Kidney (tissue), 14 donors: ENCODE measurements around the gene MNT. TPM values are rescaled to one million over a fixed set of nuclear protein-coding genes. Genes with fewer than 3 reads are reported as not detected.

Experiments
- DNase-seq, 5 donors: peaks; one replicate each; pipeline ENCODE4 v3.0.0-alpha.2; 2013 to 2020
- FAIRE-seq: peaks from 2 replicates; lab custom pipeline; 2012; peaks lifted over from hg19 to GRCh38; lab: Jason Lieb, UNC
- H3K27ac ChIP-seq, 2 donors: one replicate each; pipeline ENCODE4 v1.7.0; 2013; ENCODE audit warnings: low read depth in 2 of 2, low read length in 2 of 2, inconsistent platforms in 1 of 2
- H3K27me3 ChIP-seq: one replicate; pipeline ENCODE4 v1.7.1; 2013; ENCODE audit warnings: low read length, inconsistent platforms; ENCODE audit not compliant: control insufficient read depth, insufficient read depth
- H3K36me3 ChIP-seq, 3 donors: one replicate each; pipeline versions ENCODE4 v1.7.0 to v1.7.1; 2013; ENCODE audit warnings: low read length in 3 of 3, control low read depth in 1 of 3, inconsistent platforms in 1 of 3; ENCODE audit not compliant: insufficient read depth in 3 of 3, control insufficient read depth in 2 of 3
- H3K4me1 ChIP-seq, 3 donors: one replicate each; pipeline versions ENCODE4 v1.7.0 to v1.7.1; 2013; ENCODE audit warnings: low read length in 3 of 3, inconsistent platforms in 1 of 3, low read depth in 1 of 3; ENCODE audit not compliant: control insufficient read depth in 2 of 3, insufficient read depth in 2 of 3
- H3K4me3 ChIP-seq, 3 donors: one replicate each; pipeline versions ENCODE4 v1.7.0 to v1.8.1; 2013; ENCODE audit warnings: low read length in 3 of 3, control low read depth in 1 of 3, inconsistent platforms in 1 of 3
- H3K9ac ChIP-seq, 3 donors: one replicate each; pipeline versions ENCODE4 v1.7.0 to v1.7.1; 2013; ENCODE audit warnings: low read length in 3 of 3, control low read depth in 1 of 3, inconsistent platforms in 1 of 3
- H3K9me3 ChIP-seq, 3 donors: one replicate each; pipeline versions ENCODE4 v1.7.0 to v1.7.1; 2013; ENCODE audit warnings: low read length in 3 of 3, control low read depth in 1 of 3, inconsistent platforms in 1 of 3; ENCODE audit not compliant: control insufficient read depth in 2 of 3, insufficient read depth in 1 of 3
- intact Hi-C: fragments of 100-400 bp; cut with DNase I; formaldehyde crosslinking; loops from one replicate; pipeline ENCODE4 v1.11.1; 2022
- polyA plus RNA-seq: library from polyadenylated mRNA; stranded (reverse); fragments of 350-450 nt; fragmentation: Illumina TruSeq; extraction: RNeasy Lipid Tissue Mini Kit (QIAGEN cat#74804); gene quantifications from one replicate; pipeline ENCODE4 v1.2.3, GENCODE V29; 2014; ENCODE audit warnings: low read depth, low replicate concordance; ENCODE audit not compliant: insufficient read depth
- total RNA-seq: library from RNA; stranded (reverse); fragmentation: NEBNext Ultra II Directional; extraction: Animal tissue kit (Norgen Biotek cat#: 25700); gene quantifications from one replicate; pipeline ENCODE4 v1.2.1, GENCODE V29; 2021
- TF ChIP-seq, protein P1 (sequence below): IDR thresholded peaks from 3 replicates; pipeline ENCODE4 v1.5.1; 2012; ENCODE audit warnings: mild to moderate bottlenecking, moderate library complexity, borderline replicate concordance; ENCODE audit not compliant: insufficient read depth; ENCODE audit errors: extremely low read depth
- donor health status: control.
- donor health status: control.
- donor health status: control.
- donor health status: control.
- donor health status: control.
- donor health status: DM: yes; HTN: yes; CAD: no.
- donor health status: Normal renal cell carcinoma (clear cell type).

The MNT gene
- total and polyA plus RNA-seq, 2 donors from 2014 or later: 3.7 to 39.8 TPM

DNA sequence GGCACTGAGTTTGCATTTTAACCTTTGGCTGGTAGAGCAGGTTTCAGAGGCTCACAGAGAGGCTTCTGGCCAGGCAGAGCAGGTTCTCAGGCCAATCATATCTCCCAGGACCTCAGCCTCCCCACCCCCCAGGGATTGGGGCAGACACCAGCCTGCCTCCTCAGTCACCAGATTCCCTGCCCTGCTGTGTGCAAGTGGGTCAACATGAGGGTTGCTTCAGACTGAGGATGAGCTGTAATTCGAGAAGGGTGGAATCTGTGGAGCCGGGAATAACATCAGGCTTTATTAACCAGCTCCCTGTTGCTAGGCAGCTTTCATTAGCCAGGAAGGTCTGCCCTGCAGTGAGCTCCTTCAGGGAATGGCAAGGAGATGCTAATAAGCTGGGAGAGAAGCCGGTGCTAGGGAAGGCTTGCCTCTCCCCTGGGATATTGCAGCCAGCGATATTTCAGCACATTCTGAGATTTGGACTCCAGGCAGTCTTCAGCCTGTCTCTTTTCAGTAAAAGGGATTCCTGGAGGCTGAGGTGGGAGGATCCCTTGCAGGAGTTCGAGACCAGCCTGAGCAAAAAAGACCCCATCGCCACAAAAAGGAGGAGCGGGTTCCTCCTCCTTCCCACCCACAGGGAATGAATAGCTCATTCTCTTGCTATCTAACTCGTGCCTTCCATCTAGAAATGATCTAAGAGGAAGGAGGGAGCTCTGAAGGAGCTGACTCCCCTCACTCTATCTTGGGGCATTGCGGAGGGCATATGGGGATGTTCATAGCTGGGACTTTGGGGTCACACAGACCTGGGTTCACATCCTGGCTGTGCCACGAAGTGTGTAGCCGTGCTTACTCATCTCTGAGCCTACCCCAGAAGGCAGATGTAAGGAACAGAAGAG, 52.8 kb downstream of the MNT start:
- Histone ChIP-seq H3K9me3 (no peaks in the 10 kb centered on the region), H3K27me3 (no peaks in the 10 kb centered on the region), H3K9ac (no peak overlapping the region), H3K4me3 (no peak overlapping the region), H3K27ac (no peak overlapping the region), H3K36me3 (peaks cover 0 to 9% (median 3%) of the 10 kb centered on the region in 3 donors), H3K4me1 (peaks cover 0 to 4% (median 0%) of the 10 kb centered on the region in 3 donors)
- FAIRE-seq (no peak), DNase-seq (peak; percentile 61 to 94 (median 86))
- TF ChIP-seq, protein P1, sequence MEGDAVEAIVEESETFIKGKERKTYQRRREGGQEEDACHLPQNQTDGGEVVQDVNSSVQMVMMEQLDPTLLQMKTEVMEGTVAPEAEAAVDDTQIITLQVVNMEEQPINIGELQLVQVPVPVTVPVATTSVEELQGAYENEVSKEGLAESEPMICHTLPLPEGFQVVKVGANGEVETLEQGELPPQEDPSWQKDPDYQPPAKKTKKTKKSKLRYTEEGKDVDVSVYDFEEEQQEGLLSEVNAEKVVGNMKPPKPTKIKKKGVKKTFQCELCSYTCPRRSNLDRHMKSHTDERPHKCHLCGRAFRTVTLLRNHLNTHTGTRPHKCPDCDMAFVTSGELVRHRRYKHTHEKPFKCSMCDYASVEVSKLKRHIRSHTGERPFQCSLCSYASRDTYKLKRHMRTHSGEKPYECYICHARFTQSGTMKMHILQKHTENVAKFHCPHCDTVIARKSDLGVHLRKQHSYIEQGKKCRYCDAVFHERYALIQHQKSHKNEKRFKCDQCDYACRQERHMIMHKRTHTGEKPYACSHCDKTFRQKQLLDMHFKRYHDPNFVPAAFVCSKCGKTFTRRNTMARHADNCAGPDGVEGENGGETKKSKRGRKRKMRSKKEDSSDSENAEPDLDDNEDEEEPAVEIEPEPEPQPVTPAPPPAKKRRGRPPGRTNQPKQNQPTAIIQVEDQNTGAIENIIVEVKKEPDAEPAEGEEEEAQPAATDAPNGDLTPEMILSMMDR: no peak
- intact Hi-C loops: no loop called here

DNA sequence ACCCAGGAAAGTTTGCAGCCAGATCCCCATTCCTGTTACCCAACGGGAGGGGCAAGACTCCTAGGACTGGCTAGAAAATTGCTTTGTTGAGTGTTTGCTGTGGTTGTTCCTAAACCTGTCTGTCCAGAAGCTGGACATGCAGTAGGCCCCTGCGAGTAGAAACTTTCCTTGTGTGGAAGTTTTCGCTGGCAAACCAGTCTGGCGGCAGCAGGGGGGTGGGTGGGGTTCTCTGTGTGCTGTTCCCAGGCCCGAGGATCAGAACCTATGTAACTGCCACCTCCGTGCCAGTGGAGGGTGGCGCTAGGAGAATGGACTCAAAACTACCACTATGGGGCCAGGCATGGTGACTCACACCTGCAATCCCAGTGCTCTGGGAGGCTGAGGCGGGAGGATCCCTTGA, 54.4 kb downstream of the MNT start:
- no peak overlapping the region for H3K27ac ChIP-seq
- intact Hi-C loops: no loop called here

DNA sequence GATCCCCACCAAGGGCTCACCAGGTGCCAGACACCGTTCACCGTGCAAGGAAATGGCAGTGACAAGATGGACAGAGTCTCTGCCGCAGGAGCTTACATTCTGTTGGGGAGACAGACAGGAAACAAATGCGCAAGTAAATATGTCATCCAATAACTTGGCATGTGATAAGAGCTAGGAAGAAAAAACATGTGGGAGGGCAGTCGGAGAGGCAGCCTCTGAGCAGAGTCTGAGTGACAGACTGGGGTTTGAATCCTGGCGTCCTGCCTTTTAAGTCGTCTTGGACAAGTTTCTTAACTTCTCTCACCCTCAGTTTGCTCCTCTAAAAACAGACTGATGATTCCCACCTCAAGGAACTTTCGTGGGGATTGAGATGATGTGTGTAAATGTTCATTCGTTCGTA, 56.3 kb downstream of the MNT start:
- DNase-seq (no peak), FAIRE-seq (no peak)

More for the DNA sequence above, 54.4 kb downstream of the MNT start:
- no peak for DNase-seq
- TF ChIP-seq, protein P1: no peak
- H3K9ac ChIP-seq: no peak overlapping the region
- H3K4me1 ChIP-seq: peaks cover 0 to 4% (median 0%) of the 10 kb centered on the region in 3 donors
- no peaks in the 10 kb centered on the region for H3K27me3 ChIP-seq
- no peak overlapping the region for H3K4me3 ChIP-seq
- no peaks in the 10 kb centered on the region for H3K9me3 ChIP-seq
- H3K36me3 ChIP-seq: peaks cover 0 to 9% (median 3%) of the 10 kb centered on the region in 3 donors
- FAIRE-seq: no peak

More for the DNA sequence above, 56.3 kb downstream of the MNT start:
- H3K9me3 ChIP-seq: no peaks in the 10 kb centered on the region
- no peak overlapping the region for H3K9ac ChIP-seq
- H3K27me3 ChIP-seq: no peaks in the 10 kb centered on the region
- H3K4me3 ChIP-seq: no peak overlapping the region
- intact Hi-C loops: no loop called here
- peaks cover 0 to 4% (median 0%) of the 10 kb centered on the region in 3 donors for H3K4me1 ChIP-seq
- peaks cover 0 to 9% (median 3%) of the 10 kb centered on the region in 3 donors for H3K36me3 ChIP-seq
- no peak overlapping the region for H3K27ac ChIP-seq
- TF ChIP-seq, protein P1: no peak
